ENCODE data around the gene C1orf216.
A peak's percentile ranks its signal among the peaks of the same experiment; 100 is the strongest.
"Not testable (repeated sequence)": the region's sequence is repeated elsewhere in the genome, so short reads cannot be mapped to it uniquely, and the experiment has no call there.

The C1orf216 gene

GRCh38 chr1:35718492-35719336, at the start of gene C1orf216:
C1orf216 (minus strand) TSS chr1:35718884; CDS start chr1:35716321, 2,563 bp downstream.
- peak; percentile 43 for DNase-seq

GRCh38 chr1:35764283-35764682, 45.6 kb upstream of the C1orf216 start:
- DNase-seq: no peak

GRCh38 chr1:35763201-35763600, 44.5 kb upstream of the C1orf216 start:
- DNase-seq: no peak

- DNase-seq: no peak
These were observed 43.5 kb upstream of the C1orf216 start for GRCh38 chr1:35762141-35762540.

GRCh38 chr1:35756064-35756463, 37.4 kb upstream of the C1orf216 start:
- DNase-seq: no peak

GRCh38 chr1:35753626-35754260, 35.1 kb upstream of the C1orf216 start:
- no peak for DNase-seq

GRCh38 chr1:35748326-35748725, 29.6 kb upstream of the C1orf216 start:
- no peak for DNase-seq

GRCh38 chr1:35745124-35745730, 26.5 kb upstream of the C1orf216 start:
- DNase-seq: no peak

- DNase-seq: no peak
These were observed 18.4 kb upstream of the C1orf216 start for GRCh38 chr1:35737120-35737519.

- no peak for DNase-seq
These were observed 8.9 kb upstream of the C1orf216 start for GRCh38 chr1:35727434-35728040.

- DNase-seq: peak; percentile 2
These were observed 8.1 kb upstream of the C1orf216 start for GRCh38 chr1:35726450-35727433.

GRCh38 chr1:35725596-35725995, 6.9 kb upstream of the C1orf216 start:
- no peak for DNase-seq

- DNase-seq: no peak
These were observed 690 bp downstream of the C1orf216 start for GRCh38 chr1:35717911-35718476.

- peak; percentile 65 for DNase-seq
These were observed 3.1 kb downstream of the C1orf216 start for GRCh38 chr1:35715568-35716002.

GRCh38 chr1:35714921-35715567, 3.6 kb downstream of the C1orf216 start:
- DNase-seq: no peak

GRCh38 chr1:35711098-35711497, 7.6 kb downstream of the C1orf216 start:
- DNase-seq: not testable (repeated sequence)

GRCh38 chr1:35708952-35709351, 9.7 kb downstream of the C1orf216 start:
- no peak for DNase-seq

GRCh38 chr1:35708441-35708921, 10.2 kb downstream of the C1orf216 start:
- DNase-seq: no peak

GRCh38 chr1:35707601-35708440, 10.9 kb downstream of the C1orf216 start:
- DNase-seq: no peak

Data from kidney glomerular epithelial cell (primary cell).